Heart left ventricle (tissue), 13 donors: ENCODE data around the gene LNX1.

Experiments
- CTCF ChIP-seq, 12 donors: fragments of 200-600 bp; sonication (generic) in 4 of 12; IDR thresholded peaks; one replicate each; pipeline versions ENCODE4 v1.5.0 to v1.8.0; 2018 to 2022; ENCODE audit warnings: antibody characterized with exemption in 12 of 12, mild to moderate bottlenecking in 5 of 12
- POLR2A ChIP-seq, 2 donors: fragments of 450-650 bp; IDR thresholded peaks; one replicate each; pipeline ENCODE4 v1.6.1; 2017; ENCODE audit warnings: antibody characterized with exemption in 2 of 2, mild to moderate bottlenecking in 2 of 2, moderate library complexity in 2 of 2
- donor health status: ischemic (EF 13 %, LVEDD 7.1; RV severe dilation, severe dysfunction).
- donor health status: DM: no; HTN: yes; CAD: no.
- donor health status: DM: no; HTN: no; CAD: no.
- donor health status: ischemic (EF 25% LVEDD 6.9; RV normal size, moderate dysfunction).
- donor health status: ischemic (EF 25% LVEDD 5.7; RV mildly dilated, moderate dysfunction).
- donor health status: ischemic (EF 35%, LVEDD 5.7; RV mildly dilated, moderate dysfunction).
- donor health status: nonischemic (EF 11% LVEDD 7.7; RV severe dilation, severe dysfunction).
- donor health status: DM: yes; HTN: yes; CAD: no.
- donor health status: PGD.
- donor health status: ischemic (EF 29% LVEDD 5.4; RV normal size, mild dysfunction).
- donor health status: nonischemic (EF 23%, LVEDD 6.1; RV moderate dilation, normal function).

GRCh38 chr4:53514509-53514908, 76.8 kb downstream of the LNX1 start:
- TF ChIP-seq CTCF (IDR thresholded peaks at IDR 0.05) (no peak), POLR2A (IDR thresholded peaks at IDR 0.05) (no peak)
